Measurements from ENCODE around the gene MTUS2. TPM values are rescaled to one million over a fixed set of nuclear protein-coding genes. Genes with fewer than 3 reads are reported as not detected.

Gene MTUS2
- total and polyA plus RNA-seq, 10 donors = 0.20 to 3.2 (median 0.85) TPM

DNA sequence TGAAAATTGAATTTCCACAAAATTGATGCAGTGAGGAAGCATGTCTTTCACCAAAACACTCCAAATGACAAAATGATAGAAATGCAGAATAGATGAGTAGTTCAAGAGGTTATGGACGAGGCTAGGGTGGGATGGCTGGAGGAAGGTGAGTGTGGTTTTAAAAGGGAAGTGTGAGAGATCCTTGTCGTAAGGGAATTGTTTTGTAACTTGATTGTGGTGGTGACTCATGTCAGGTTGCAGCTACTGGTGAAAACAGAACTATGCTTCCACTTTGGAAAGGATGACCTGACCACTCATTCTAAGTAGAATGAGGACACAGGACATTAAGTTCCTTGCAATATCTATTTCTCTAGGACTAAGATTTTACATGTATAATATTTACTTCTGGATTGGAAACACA is 345.7 kb downstream of the MTUS2 start:
- Histone ChIP-seq H3K27me3 (replicated peaks in 1 of 7) (no peaks in the 10 kb centered on the region), H3K9me3 (no peaks in the 10 kb centered on the region), H3K4me3 (no peak overlapping the region), H3K4me1 (no peaks in the 10 kb centered on the region), H3K27ac (no peak overlapping the region), H3K36me3 (no peaks in the 10 kb centered on the region)
- intact Hi-C loops (cut with DNase I; ENCODE audit: low total_unique reads) = no loop called here
- DNase-seq = no peak
- 9 to 22% (median 16%) methylated on average over 2 of the region's 2 CpGs for WGBS, 5 donors
- TF ChIP-seq POLR2A (IDR thresholded peaks at IDR 0.05) = no peak
- TF ChIP-seq, protein P1, sequence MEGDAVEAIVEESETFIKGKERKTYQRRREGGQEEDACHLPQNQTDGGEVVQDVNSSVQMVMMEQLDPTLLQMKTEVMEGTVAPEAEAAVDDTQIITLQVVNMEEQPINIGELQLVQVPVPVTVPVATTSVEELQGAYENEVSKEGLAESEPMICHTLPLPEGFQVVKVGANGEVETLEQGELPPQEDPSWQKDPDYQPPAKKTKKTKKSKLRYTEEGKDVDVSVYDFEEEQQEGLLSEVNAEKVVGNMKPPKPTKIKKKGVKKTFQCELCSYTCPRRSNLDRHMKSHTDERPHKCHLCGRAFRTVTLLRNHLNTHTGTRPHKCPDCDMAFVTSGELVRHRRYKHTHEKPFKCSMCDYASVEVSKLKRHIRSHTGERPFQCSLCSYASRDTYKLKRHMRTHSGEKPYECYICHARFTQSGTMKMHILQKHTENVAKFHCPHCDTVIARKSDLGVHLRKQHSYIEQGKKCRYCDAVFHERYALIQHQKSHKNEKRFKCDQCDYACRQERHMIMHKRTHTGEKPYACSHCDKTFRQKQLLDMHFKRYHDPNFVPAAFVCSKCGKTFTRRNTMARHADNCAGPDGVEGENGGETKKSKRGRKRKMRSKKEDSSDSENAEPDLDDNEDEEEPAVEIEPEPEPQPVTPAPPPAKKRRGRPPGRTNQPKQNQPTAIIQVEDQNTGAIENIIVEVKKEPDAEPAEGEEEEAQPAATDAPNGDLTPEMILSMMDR (IDR thresholded peaks at IDR 0.05 in 8 of 11, conservative IDR thresholded peaks at IDR 0.05 in 3 of 11) = no peak
- TF ChIP-seq POLR2AphosphoS5 (IDR thresholded peaks at IDR 0.05) = no peak

GRCh38 chr13:29170436-29171082 is 350.4 kb downstream of the MTUS2 start:
- intact Hi-C loops (cut with DNase I; ENCODE audit: low total_unique reads) = no loop called here
- H3K4me3 ChIP-seq = no peak overlapping the region
- peaks cover 0 to 5% (median 0%) of the 10 kb centered on the region in 8 donors for H3K9me3 ChIP-seq
- no peaks in the 10 kb centered on the region for H3K27me3 ChIP-seq (replicated peaks in 1 of 7)
- TF ChIP-seq, protein P1 (IDR thresholded peaks at IDR 0.05 in 8 of 11, conservative IDR thresholded peaks at IDR 0.05 in 3 of 11) = no peak
- TF ChIP-seq POLR2AphosphoS5 (IDR thresholded peaks at IDR 0.05) (no peak), POLR2A (IDR thresholded peaks at IDR 0.05) (no peak)
- no peak overlapping the region for H3K27ac ChIP-seq
- DNase-seq = no peak
- no peaks in the 10 kb centered on the region for H3K4me1 ChIP-seq
- no peaks in the 10 kb centered on the region for H3K36me3 ChIP-seq
- WGBS, 5 donors = 65 to 81% (median 78%) methylated on average over 4 of the region's 4 CpGs

GRCh38 chr13:29171244-29171643 is 351.1 kb downstream of the MTUS2 start:
- intact Hi-C loops (cut with DNase I; ENCODE audit: low total_unique reads) = no loop called here
- no peak for TF ChIP-seq POLR2AphosphoS5 (IDR thresholded peaks at IDR 0.05)
- TF ChIP-seq POLR2A (IDR thresholded peaks at IDR 0.05) = no peak
- TF ChIP-seq, protein P1 (IDR thresholded peaks at IDR 0.05 in 8 of 11, conservative IDR thresholded peaks at IDR 0.05 in 3 of 11) = no peak

DNA sequence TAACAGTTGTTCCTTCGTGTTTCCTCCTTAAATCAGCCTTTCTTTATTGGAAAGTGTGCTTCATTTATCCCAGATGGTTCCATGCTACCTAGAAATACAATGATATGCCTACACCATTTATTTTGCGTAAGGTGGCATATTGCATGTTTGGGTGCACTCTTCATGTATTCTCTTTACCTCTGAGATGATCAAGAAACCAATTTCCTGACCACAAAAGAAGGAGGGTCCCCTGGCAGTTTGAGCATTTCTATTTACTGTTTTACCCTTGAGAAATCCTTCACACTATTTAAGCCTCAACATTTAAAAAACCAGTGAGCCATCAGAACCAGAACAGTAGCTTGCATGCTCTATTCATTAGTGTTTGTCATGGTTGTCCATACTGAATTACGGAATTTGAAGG is 354.0 kb downstream of the MTUS2 start:
- Histone ChIP-seq H3K4me1 (no peaks in the 10 kb centered on the region), H3K4me3 (no peak overlapping the region), H3K9me3 (peaks cover 0 to 5% (median 0%) of the 10 kb centered on the region in 8 donors), H3K36me3 (no peaks in the 10 kb centered on the region), H3K27me3 (replicated peaks in 1 of 7) (no peaks in the 10 kb centered on the region), H3K27ac (no peak overlapping the region)
- intact Hi-C loops (cut with DNase I; ENCODE audit: low total_unique reads) = no loop called here
- whole genome bisulfite sequencing, 5 donors = 69 to 87% (median 76%) methylated on average over 3 of the region's 3 CpGs
- TF ChIP-seq, protein P1 (IDR thresholded peaks at IDR 0.05 in 8 of 11, conservative IDR thresholded peaks at IDR 0.05 in 3 of 11) = no peak
- TF ChIP-seq POLR2AphosphoS5 (IDR thresholded peaks at IDR 0.05) = no peak
- no peak for DNase-seq

More at GRCh38 chr13:29171244-29171643, 351.1 kb downstream of the MTUS2 start:
- Histone ChIP-seq H3K4me1 (no peaks in the 10 kb centered on the region), H3K27me3 (replicated peaks in 1 of 7) (no peaks in the 10 kb centered on the region), H3K27ac (no peak overlapping the region), H3K4me3 (no peak overlapping the region), H3K36me3 (no peaks in the 10 kb centered on the region), H3K9me3 (peaks cover 0 to 5% (median 0%) of the 10 kb centered on the region in 8 donors)
- DNase-seq = no peak
- WGBS, 5 donors = 87 to 95% (median 91%) methylated on average over 3 of the region's 3 CpGs
